OCI-LY3 (cell line): ENCODE measurements around the gene ZNF155.
"Not testable (repeated sequence)": the region's sequence is repeated elsewhere in the genome, so short reads cannot be mapped to it uniquely, and the experiment has no call there.

Source experiments
- H2AFZ ChIP-seq: fragments of 200-600, 300-600 bp; shearing (Covaris generic); 2 replicates; pipeline ENCODE4 v1.6.0; 2014; ENCODE audit warnings: antibody characterized with exemption, low read depth, low read length
- H3K27ac ChIP-seq: fragments of 200-600, 300-600 bp; sonication (generic); 2 replicates; pipeline ENCODE4 v1.5.1; 2014; ENCODE audit warnings: mild to moderate bottlenecking, low read length, moderate library complexity, mixed read lengths
- H3K27me3 ChIP-seq: fragments of 200-600, 300-600 bp; sonication (generic); 2 replicates; pipeline ENCODE4 v1.6.1; 2014; ENCODE audit warnings: low read depth, low read length, mixed read lengths
- H3K36me3 ChIP-seq: fragments of 200-600, 300-600 bp; sonication (generic); replicated peaks from 2 replicates; pipeline ENCODE3; 2014; ENCODE audit warnings: low read depth, low read length, mixed read lengths
- H3K4me1 ChIP-seq: fragments of 300-600, 200-600 bp; sonication (generic); 2 replicates; pipeline ENCODE4 v1.6.1; 2014; ENCODE audit warnings: low read length, mixed read lengths
- H3K4me2 ChIP-seq: fragments of 200-600, 300-600 bp; sonication (generic); 2 replicates; pipeline ENCODE4 v1.6.1; 2014; ENCODE audit warnings: low read length, mixed read lengths
- H3K4me3 ChIP-seq: fragments of 300-600, 200-600 bp; sonication (generic); 2 replicates; pipeline ENCODE4 v1.5.1; 2014; ENCODE audit warnings: antibody characterized with exemption, mild to moderate bottlenecking, low read length, moderate library complexity
- H3K79me2 ChIP-seq: fragments of 300-600, 200-600 bp; shearing (Covaris generic); 2 replicates; pipeline ENCODE4 v1.6.1; 2014; ENCODE audit warnings: mild to moderate bottlenecking, low read length, mixed read lengths
- H3K9ac ChIP-seq: fragments of 300-600, 200-600 bp; shearing (Covaris generic); 2 replicates; pipeline ENCODE4 v1.6.0; 2014; ENCODE audit warnings: mild to moderate bottlenecking, low read length, moderate library complexity
- H3K9me3 ChIP-seq: fragments of 200-600, 300-600 bp; shearing (Covaris generic); 2 replicates; pipeline ENCODE4 v1.6.1; 2014; ENCODE audit warnings: low read length, mixed read lengths; ENCODE audit not compliant: insufficient read depth
- H4K20me1 ChIP-seq: fragments of 200-600, 300-600 bp; sonication (generic); 2 replicates; pipeline ENCODE4 v1.6.1; 2016; ENCODE audit warnings: low read length, mixed read lengths; ENCODE audit not compliant: insufficient read depth
- EZH2phosphoT487 ChIP-seq: fragments of 200-600 bp; shearing (Covaris generic); IDR thresholded peaks from 2 replicates; pipeline ENCODE4 v1.6.1; 2018; ENCODE audit warnings: antibody characterized with exemption, mixed run types, low read depth
- TF ChIP-seq, protein P1 (sequence below): fragments of 200-600, 300-600 bp; sonication (generic); IDR thresholded peaks from 2 replicates; pipeline ENCODE4 v1.5.1; 2014; ENCODE audit warnings: antibody characterized with exemption, low read length, low read depth

Gene ZNF155

GRCh38 chr19:43939557-43940260 is 44.3 kb upstream of the ZNF155 start:
- no peak overlapping the region for H3K9ac ChIP-seq
- no peak overlapping the region for H3K4me3 ChIP-seq
- no peak for TF ChIP-seq EZH2phosphoT487
- TF ChIP-seq, protein P1, sequence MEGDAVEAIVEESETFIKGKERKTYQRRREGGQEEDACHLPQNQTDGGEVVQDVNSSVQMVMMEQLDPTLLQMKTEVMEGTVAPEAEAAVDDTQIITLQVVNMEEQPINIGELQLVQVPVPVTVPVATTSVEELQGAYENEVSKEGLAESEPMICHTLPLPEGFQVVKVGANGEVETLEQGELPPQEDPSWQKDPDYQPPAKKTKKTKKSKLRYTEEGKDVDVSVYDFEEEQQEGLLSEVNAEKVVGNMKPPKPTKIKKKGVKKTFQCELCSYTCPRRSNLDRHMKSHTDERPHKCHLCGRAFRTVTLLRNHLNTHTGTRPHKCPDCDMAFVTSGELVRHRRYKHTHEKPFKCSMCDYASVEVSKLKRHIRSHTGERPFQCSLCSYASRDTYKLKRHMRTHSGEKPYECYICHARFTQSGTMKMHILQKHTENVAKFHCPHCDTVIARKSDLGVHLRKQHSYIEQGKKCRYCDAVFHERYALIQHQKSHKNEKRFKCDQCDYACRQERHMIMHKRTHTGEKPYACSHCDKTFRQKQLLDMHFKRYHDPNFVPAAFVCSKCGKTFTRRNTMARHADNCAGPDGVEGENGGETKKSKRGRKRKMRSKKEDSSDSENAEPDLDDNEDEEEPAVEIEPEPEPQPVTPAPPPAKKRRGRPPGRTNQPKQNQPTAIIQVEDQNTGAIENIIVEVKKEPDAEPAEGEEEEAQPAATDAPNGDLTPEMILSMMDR = no peak
- no peak overlapping the region for H3K27ac ChIP-seq
- H3K4me2 ChIP-seq = no peak overlapping the region
- H3K9me3 ChIP-seq = peaks cover 10% of the 10 kb centered on the region; the same call in 1 of the 2 replicates
- H3K27me3 ChIP-seq = no peaks in the 10 kb centered on the region
- peaks cover 4% of the 10 kb centered on the region for H3K36me3 ChIP-seq
- no peaks in the 10 kb centered on the region for H3K79me2 ChIP-seq
- no peak overlapping the region for H2AFZ ChIP-seq
- peaks cover 4% of the 10 kb centered on the region; the same call in 1 of the 2 replicates for H3K4me1 ChIP-seq
- H4K20me1 ChIP-seq = no peaks in the 10 kb centered on the region

DNA sequence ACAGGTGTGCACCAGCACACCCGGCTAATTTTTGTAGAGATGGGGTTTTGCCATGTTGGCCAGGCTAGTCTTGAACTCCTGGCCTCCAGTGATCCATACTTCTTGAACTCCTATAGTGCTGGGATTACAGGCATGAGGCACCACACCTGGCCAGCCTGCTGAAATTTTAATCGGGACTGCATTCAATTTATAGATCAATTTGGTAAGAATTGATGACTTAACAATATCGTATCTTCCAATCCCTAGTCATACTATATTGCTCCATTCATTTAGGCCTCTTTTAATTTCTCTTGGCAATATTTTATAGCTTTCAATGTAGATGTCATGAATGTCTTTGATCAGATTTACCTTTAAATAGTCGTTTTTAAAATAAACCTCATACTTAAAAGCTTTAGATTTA is 43.3 kb upstream of the ZNF155 start:
- no peak overlapping the region for H3K4me2 ChIP-seq
- no peak overlapping the region for H3K4me3 ChIP-seq
- TF ChIP-seq, protein P1 = no peak
- peaks cover 4% of the 10 kb centered on the region for H3K36me3 ChIP-seq
- H2AFZ ChIP-seq = no peak overlapping the region
- H3K27me3 ChIP-seq = no peaks in the 10 kb centered on the region
- peaks cover 9% of the 10 kb centered on the region; the same call in 1 of the 2 replicates for H3K4me1 ChIP-seq
- no peak overlapping the region for H3K27ac ChIP-seq
- H3K9me3 ChIP-seq = peaks cover 10% of the 10 kb centered on the region; the same call in 1 of the 2 replicates
- H3K9ac ChIP-seq = no peak overlapping the region
- H4K20me1 ChIP-seq = no peaks in the 10 kb centered on the region
- H3K79me2 ChIP-seq = no peaks in the 10 kb centered on the region

- TF ChIP-seq, protein P1 = no peak
- no peak for TF ChIP-seq EZH2phosphoT487
- Histone ChIP-seq H4K20me1 (no peaks in the 10 kb centered on the region), H3K4me1 (peaks cover 12% of the 10 kb centered on the region; the same call in 1 of the 2 replicates), H3K36me3 (peaks cover 4% of the 10 kb centered on the region), H3K79me2 (no peaks in the 10 kb centered on the region), H3K4me3 (no peak overlapping the region), H2AFZ (no peak overlapping the region), H3K27me3 (no peaks in the 10 kb centered on the region), H3K9me3 (peaks cover 10% of the 10 kb centered on the region; the same call in 1 of the 2 replicates), H3K9ac (no peak overlapping the region), H3K4me2 (no peak overlapping the region), H3K27ac (no peak overlapping the region)
Measured at GRCh38 chr19:43941209-43941608, 42.8 kb upstream of the ZNF155 start.

- peaks cover 12% of the 10 kb centered on the region; the same call in 1 of the 2 replicates for H3K4me1 ChIP-seq
- not testable (repeated sequence) for H3K4me2 ChIP-seq, H4K20me1 ChIP-seq, H3K9ac ChIP-seq, H3K27me3 ChIP-seq, H3K36me3 ChIP-seq, H3K9me3 ChIP-seq, H2AFZ ChIP-seq, H3K27ac ChIP-seq, H3K4me3 ChIP-seq, H3K79me2 ChIP-seq
Measured at GRCh38 chr19:43947412-43947811, 36.6 kb upstream of the ZNF155 start.

DNA sequence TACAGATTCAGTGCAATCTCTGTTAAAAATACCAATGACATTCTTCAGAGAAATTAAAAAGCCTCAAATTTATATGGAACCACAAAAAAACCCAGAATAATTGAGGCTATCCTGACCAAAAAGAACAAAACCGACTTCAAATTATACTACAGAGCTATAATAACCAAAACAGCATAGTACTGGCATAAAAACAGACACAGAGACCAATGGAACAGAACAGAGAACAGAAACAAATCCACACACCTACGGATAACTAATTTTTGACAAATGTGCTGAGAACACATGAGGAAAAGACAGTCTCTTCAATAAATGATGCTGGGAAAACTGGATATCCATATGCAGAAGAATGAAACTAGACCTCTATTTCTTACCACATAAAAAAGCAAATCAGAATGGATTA is 34.2 kb upstream of the ZNF155 start:
- peaks cover 12% of the 10 kb centered on the region; the same call in 1 of the 2 replicates for H3K4me1 ChIP-seq
- H2AFZ ChIP-seq, H3K4me2 ChIP-seq, H3K9ac ChIP-seq, H3K9me3 ChIP-seq, H3K27me3 ChIP-seq, H4K20me1 ChIP-seq, H3K79me2 ChIP-seq, H3K4me3 ChIP-seq, H3K36me3 ChIP-seq, H3K27ac ChIP-seq: not testable (repeated sequence)
